GM12892 (cell line): ENCODE data around the gene CARMIL1.

Experiments used
- POLR2AphosphoS5 ChIP-seq: IDR thresholded peaks from 2 replicates; pipeline ENCODE4 v1.6.1; 2011; ENCODE audit warnings: low read depth, low read length, control low read depth
- TAF1 ChIP-seq: IDR thresholded peaks from 2 replicates; pipeline ENCODE4 v1.6.1; 2011; ENCODE audit warnings: low read depth, mild to moderate bottlenecking, control low read depth, low read length, borderline replicate concordance

DNA sequence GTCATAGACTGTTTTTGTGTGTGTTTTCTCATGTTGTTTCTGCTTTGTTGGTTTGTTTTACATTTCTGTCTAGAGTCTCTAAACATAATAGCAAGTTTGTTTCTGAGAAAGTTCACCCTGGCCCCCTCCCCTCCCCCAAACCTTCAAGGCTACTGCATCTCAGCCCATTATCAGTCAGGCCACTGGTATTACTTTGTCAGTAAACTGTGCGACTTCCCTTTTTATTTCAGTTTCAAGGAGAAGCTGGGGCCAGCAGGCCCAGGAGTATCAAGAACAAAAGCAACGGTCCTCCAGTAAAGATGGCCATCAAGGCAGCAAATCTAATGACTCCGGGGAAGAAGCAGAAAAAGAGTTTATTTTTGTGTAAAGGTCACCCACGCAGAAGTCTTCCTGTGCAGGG, 340.0 kb downstream of the CARMIL1 start:
- TF ChIP-seq POLR2AphosphoS5 = no peak
- no peak for TF ChIP-seq TAF1
